ENCODE data around the gene PLAC9. TPM values are rescaled to one million over a fixed set of nuclear protein-coding genes. Genes with fewer than 3 reads are reported as not detected.
A peak's percentile ranks its signal among the peaks of the same experiment; 100 is the strongest.

Gene PLAC9
- total RNA-seq, 4 donors from 2014 or later: 1.3 to 17.4 (median 8.5) TPM

- intact Hi-C loops (cut with DNase I; ENCODE audit: low total_unique reads): no loop called here
- H3K4me3 ChIP-seq (ENCODE audit: low read depth, poor library complexity, severe bottlenecking): no peak overlapping the region
- DNase-seq (ENCODE audit: low spot score in 2 of 2): no peak
- TF ChIP-seq CTCF (IDR thresholded peaks at IDR 0.05): no peak
- no peak for TF ChIP-seq POLR2A (IDR thresholded peaks at IDR 0.05)
- WGBS, 2 donors: 59% methylated on average over 8 of the region's 8 CpGs
Observed at GRCh38 chr10:80155696-80156215, 23.2 kb downstream of the PLAC9 start.

- WGBS, 2 donors: 76 to 87% methylated on average over 5 of the region's 5 CpGs
- H3K4me3 ChIP-seq (ENCODE audit: low read depth, poor library complexity, severe bottlenecking): no peak overlapping the region
- intact Hi-C loops (cut with DNase I; ENCODE audit: low total_unique reads): no loop called here
- TF ChIP-seq POLR2A (IDR thresholded peaks at IDR 0.05): no peak
- no peak for TF ChIP-seq CTCF (IDR thresholded peaks at IDR 0.05)
- DNase-seq (ENCODE audit: low spot score in 2 of 2): no peak
Observed at GRCh38 chr10:80156216-80156615, 23.7 kb downstream of the PLAC9 start.

- WGBS, 2 donors: 97% methylated on average over 14 of the region's 14 CpGs
- H3K4me3 ChIP-seq (ENCODE audit: low read depth, poor library complexity, severe bottlenecking): no peak overlapping the region
- DNase-seq (ENCODE audit: low spot score in 2 of 2): no peak
- intact Hi-C loops (cut with DNase I; ENCODE audit: low total_unique reads): no loop called here
- TF ChIP-seq POLR2A (IDR thresholded peaks at IDR 0.05): no peak
- no peak for TF ChIP-seq CTCF (IDR thresholded peaks at IDR 0.05)
Observed at GRCh38 chr10:80157561-80157960, 25.0 kb downstream of the PLAC9 start.

- H3K4me3 ChIP-seq (ENCODE audit: low read depth, poor library complexity, severe bottlenecking): no peak overlapping the region
- no peak for TF ChIP-seq CTCF (IDR thresholded peaks at IDR 0.05)
- TF ChIP-seq POLR2A (IDR thresholded peaks at IDR 0.05): no peak
- DNase-seq (ENCODE audit: low spot score in 2 of 2): no peak
- intact Hi-C loops (cut with DNase I; ENCODE audit: low total_unique reads): no loop called here
- WGBS, 2 donors: 38 to 53% methylated on average over 5 of the region's 5 CpGs
Observed at GRCh38 chr10:80158126-80158525, 25.6 kb downstream of the PLAC9 start.

- WGBS, 2 donors: 8 to 10% methylated on average over 14 of the region's 14 CpGs
- TF ChIP-seq POLR2A (IDR thresholded peaks at IDR 0.05): no peak
- TF ChIP-seq CTCF (IDR thresholded peaks at IDR 0.05): no peak
- intact Hi-C loops (cut with DNase I; ENCODE audit: low total_unique reads): no loop called here
- DNase-seq (ENCODE audit: low spot score in 2 of 2): peak; percentile 91 to 97
- no peak overlapping the region for H3K4me3 ChIP-seq (ENCODE audit: low read depth, poor library complexity, severe bottlenecking)
Observed at GRCh38 chr10:80158598-80159127, 26.1 kb downstream of the PLAC9 start.

Data from lower leg skin (tissue), 4 donors.